GM18499 (cell line): Measurements from ENCODE around the gene NXT1.
A peak's percentile ranks its signal among the peaks of the same experiment; 100 is the strongest.
"Not testable (repeated sequence)": the region's sequence is repeated elsewhere in the genome, so short reads cannot be mapped to it uniquely, and the experiment has no call there.

ENCODE experiments used
- ATAC-seq: cut with Tn5 transposase; IDR thresholded peaks from one replicate; pipeline ENCODE4 v1.9.1; 2021; ENCODE audit warnings: moderate number of reproducible peaks; ENCODE audit not compliant: insufficient read depth, unreplicated experiment

NXT1 gene

GRCh38 chr20:23350196-23350903 lies at the start of gene NXT1:
NXT1 (plus strand) TSS chr20:23350791; CDS start chr20:23354042, 3,251 bp downstream.
- ATAC-seq, result peak; percentile 78

GRCh38 chr20:23301436-23302050 lies 49.0 kb upstream of the NXT1 start:
- ATAC-seq, result no peak

GRCh38 chr20:23302386-23302785 lies 48.2 kb upstream of the NXT1 start:
- ATAC-seq, result no peak

- ATAC-seq, result no peak
Observed at GRCh38 chr20:23302801-23303200, 47.8 kb upstream of the NXT1 start.

- ATAC-seq, result no peak
Observed at GRCh38 chr20:23303325-23304102, 47.1 kb upstream of the NXT1 start.

- no peak for ATAC-seq
Observed at GRCh38 chr20:23304616-23305015, 46.0 kb upstream of the NXT1 start.

- no peak for ATAC-seq
Observed at GRCh38 chr20:23305098-23305497, 45.5 kb upstream of the NXT1 start.

GRCh38 chr20:23307393-23307792 lies 43.2 kb upstream of the NXT1 start:
- ATAC-seq, result not testable (repeated sequence)

- ATAC-seq, result no peak
Observed at GRCh38 chr20:23308024-23308423, 42.6 kb upstream of the NXT1 start.

- no peak for ATAC-seq
Observed at GRCh38 chr20:23308908-23309307, 41.7 kb upstream of the NXT1 start.

GRCh38 chr20:23309781-23310180 lies 40.8 kb upstream of the NXT1 start:
- ATAC-seq, result no peak

- no peak for ATAC-seq
Observed at GRCh38 chr20:23311947-23312506, 38.6 kb upstream of the NXT1 start.

- ATAC-seq, result no peak
Observed at GRCh38 chr20:23313271-23313670, 37.3 kb upstream of the NXT1 start.

- ATAC-seq, result no peak
Observed at GRCh38 chr20:23314699-23315098, 35.9 kb upstream of the NXT1 start.

- ATAC-seq, result no peak
Observed at GRCh38 chr20:23315099-23315498, 35.5 kb upstream of the NXT1 start.

- no peak for ATAC-seq
Observed at GRCh38 chr20:23316626-23317025, 34.0 kb upstream of the NXT1 start.

GRCh38 chr20:23317081-23317480 lies 33.5 kb upstream of the NXT1 start:
- no peak for ATAC-seq

GRCh38 chr20:23318347-23318746 lies 32.2 kb upstream of the NXT1 start:
- no peak for ATAC-seq

- no peak for ATAC-seq
Observed at GRCh38 chr20:23320317-23320716, 30.3 kb upstream of the NXT1 start.

GRCh38 chr20:23325107-23325506 lies 25.5 kb upstream of the NXT1 start:
- ATAC-seq, result no peak

- ATAC-seq, result no peak
Observed at GRCh38 chr20:23326774-23327173, 23.8 kb upstream of the NXT1 start.
